B cell (primary cell): ENCODE measurements around the gene ADGRF5. TPM values are rescaled to one million over a fixed set of nuclear protein-coding genes. Genes with fewer than 3 reads are reported as not detected.

Experiments
- ATAC-seq: fragments of 200-7000 bp; cut with Tn5 transposase; one replicate; pipeline ENCODE4 v1.10.0; 2021; ENCODE audit warnings: low read depth, mild to moderate bottlenecking, moderate number of reproducible peaks, moderate library complexity
- CTCF ChIA-PET: fragments of 350-600 bp; sonication (Branson Sonifier 250); formaldehyde crosslinking; loops from one replicate; lab custom pipeline; 2021; ENCODE audit warnings: antibody characterized with exemption, inconsistent platforms; lab: Charles Lee
- POLR2A ChIA-PET: fragments of 350-600 bp; sonication (Branson Sonifier 250); formaldehyde crosslinking; loops from one replicate; lab custom pipeline; 2021; ENCODE audit warnings: antibody characterized with exemption; lab: Charles Lee
- DNase-seq: peaks from one replicate; pipeline ENCODE4 v3.0.0; 2013
- H2AFZ ChIP-seq: 2 replicates; pipeline ENCODE4 v1.6.1; 2012; ENCODE audit warnings: mild to moderate bottlenecking, low read depth, low read length; ENCODE audit not compliant: insufficient read depth, poor library complexity, severe bottlenecking
- H3K27ac ChIP-seq, 2 donors: 1 replicate in 1 of 2; 2 replicates in 1 of 2; pipeline ENCODE4 v1.5.1; 2012 to 2013; ENCODE audit warnings: low read length in 2 of 2, mild to moderate bottlenecking in 2 of 2, moderate library complexity in 1 of 2
- H3K27me3 ChIP-seq, 4 experiments: fragments of 200-600 bp in 1 of 4; sonication (generic) in 1 of 4; replicated peaks in 1 of 4; 1 replicate in 2 of 4; 2 replicates in 2 of 4; pipeline versions ENCODE4 v1.6.1 to v1.7.0; 2013 to 2016; ENCODE audit warnings: low read length in 3 of 4, mild to moderate bottlenecking in 2 of 4, mixed read lengths in 1 of 4, moderate library complexity in 1 of 4; ENCODE audit not compliant: insufficient read depth in 4 of 4, control insufficient read depth in 3 of 4; ENCODE audit errors: control extremely low read depth in 1 of 4
- H3K36me3 ChIP-seq, 2 experiments: replicated peaks in 1 of 2; 1 replicate in 1 of 2; 2 replicates in 1 of 2; pipeline versions ENCODE4 v1.6.1 to v1.7.1; 2013; ENCODE audit warnings: low read length in 1 of 2; ENCODE audit not compliant: insufficient read depth in 2 of 2, control insufficient read depth in 1 of 2; ENCODE audit errors: control extremely low read depth in 1 of 2, extremely low read depth in 1 of 2
- H3K4me1 ChIP-seq, 2 donors: fragments of 200-600 bp in 1 of 2; sonication (generic) in 1 of 2; 1 replicate in 1 of 2; 2 replicates in 1 of 2; pipeline versions ENCODE4 v1.5.1 to v1.6.1; 2013 to 2017; ENCODE audit warnings: low read length in 2 of 2; ENCODE audit not compliant: control insufficient read depth in 2 of 2, insufficient read depth in 2 of 2
- H3K4me2 ChIP-seq: replicated peaks from 2 replicates; pipeline ENCODE3; 2012; ENCODE audit warnings: mild to moderate bottlenecking, low read depth, low read length; ENCODE audit not compliant: poor library complexity, severe bottlenecking
- H3K4me3 ChIP-seq, 5 experiments: fragments of 200-600 bp in 1 of 5; sonication (generic) in 1 of 5; 1 replicate in 3 of 5; 2 replicates in 2 of 5; pipeline versions ENCODE4 v1.5.1 to v1.7.0; 2011 to 2016; ENCODE audit warnings: low read length in 4 of 5, mild to moderate bottlenecking in 4 of 5, low read depth in 2 of 5, control low read depth in 1 of 5, moderate library complexity in 1 of 5; ENCODE audit not compliant: insufficient read depth in 1 of 5; ENCODE audit errors: control extremely low read depth in 1 of 5, extremely low read depth in 1 of 5
- H3K79me2 ChIP-seq: fragments of 200-600 bp; sonication (generic); one replicate; pipeline ENCODE4 v1.6.0; 2016; ENCODE audit warnings: low read length; ENCODE audit not compliant: control insufficient read depth, insufficient read depth
- H3K9ac ChIP-seq: fragments of 200-600 bp; sonication (generic); 2 replicates; pipeline ENCODE4 v1.6.1; 2017; ENCODE audit warnings: mild to moderate bottlenecking, low read length, moderate library complexity
- H3K9me3 ChIP-seq, 3 donors: one replicate each; pipeline versions ENCODE4 v1.6.1 to v1.7.1; 2013; ENCODE audit warnings: low read length in 2 of 3; ENCODE audit not compliant: control insufficient read depth in 2 of 3, insufficient read depth in 1 of 3; ENCODE audit errors: control extremely low read depth in 1 of 3
- H4K20me1 ChIP-seq: 2 replicates; pipeline ENCODE4 v1.6.0; 2012; ENCODE audit warnings: mild to moderate bottlenecking, low read length; ENCODE audit not compliant: insufficient read depth, control insufficient read depth, poor library complexity, severe bottlenecking
- H3K27ac Mint-ChIP-seq: one replicate; pipeline ENCODE4 v1.8.0; 2021; ENCODE audit warnings: mixed read lengths
- H3K27me3 Mint-ChIP-seq: one replicate; pipeline ENCODE4 v1.8.0; 2021; ENCODE audit warnings: mixed read lengths
- H3K4me1 Mint-ChIP-seq: one replicate; pipeline ENCODE4 v1.8.0; 2021; ENCODE audit warnings: mixed read lengths
- H3K4me3 Mint-ChIP-seq: one replicate; pipeline ENCODE4 v1.8.0; 2021; ENCODE audit warnings: mixed read lengths
- H3K9me3 Mint-ChIP-seq: one replicate; pipeline ENCODE4 v1.8.0; 2022; ENCODE audit warnings: mixed read lengths; ENCODE audit not compliant: insufficient read depth
- CTCF ChIP-seq: fragments of 200-600 bp; IDR thresholded peaks from one replicate; pipeline ENCODE4 v1.8.0; 2022; ENCODE audit warnings: antibody characterized with exemption, mild to moderate bottlenecking
- EZH2 ChIP-seq: IDR thresholded peaks from 2 replicates; pipeline ENCODE4 v1.6.1; 2012; ENCODE audit warnings: borderline replicate concordance, low read depth, mild to moderate bottlenecking, moderate library complexity, low read length; ENCODE audit not compliant: insufficient read depth, poor library complexity, severe bottlenecking
- WGBS: methylation state at CpG from one replicate; pipeline ENCODE4 v1.1.5; 2013; ENCODE audit warnings: missing lambda C conversion rate; ENCODE audit not compliant: insufficient coverage; 5-methylcytosine and 5-hydroxymethylcytosine counted together
- intact Hi-C: fragments of 100-400 bp; cut with micrococcal nuclease; formaldehyde crosslinking; loops from one replicate; pipeline ENCODE4 v1.10.0; 2022
- polyA plus RNA-seq: library from polyadenylated mRNA; depleted of rRNA; stranded (reverse); fragments of >200 nt; gene quantifications from 2 replicates; pipeline ENCODE4 v1.2.3, GENCODE V29; 2012
- total RNA-seq, 2 donors: library from RNA; stranded (reverse); fragments of 120-200 nt in 1 of 2; gene quantifications; 1 replicate in 1 of 2; 2 replicates in 1 of 2; pipeline versions ENCODE4 v1.2.3 to v1.2.4, GENCODE V29; 2013 to 2022

ADGRF5 gene
- total and polyA plus RNA-seq, 2 donors (not counting 1 experiment from before 2014, with no cell fraction given) = not detected

- no peak overlapping the region for H3K4me3 Mint-ChIP-seq
- H3K79me2 ChIP-seq = no peaks in the 10 kb centered on the region
- H3K4me1 ChIP-seq = no peaks in the 10 kb centered on the region
- peaks cover 21% of the 10 kb centered on the region for H3K27me3 Mint-ChIP-seq
- TF ChIP-seq EZH2 (no peak), CTCF (no peak)
- WGBS = 73% methylated on average over 4 of the region's 4 CpGs
- no peak overlapping the region for H2AFZ ChIP-seq
- CTCF ChIA-PET = no interaction called here
- ATAC-seq (no peak), DNase-seq (no peak)
- H3K4me3 ChIP-seq = no peak overlapping the region
- no peak overlapping the region for H3K27ac ChIP-seq
- intact Hi-C loops = no loop called here
- no peak overlapping the region for H3K27ac Mint-ChIP-seq
- no peak overlapping the region for H3K9ac ChIP-seq
- no peaks in the 10 kb centered on the region for H3K4me1 Mint-ChIP-seq
- POLR2A ChIA-PET = no interaction called here
- no peak overlapping the region for H3K4me2 ChIP-seq
- no peaks in the 10 kb centered on the region for H3K36me3 ChIP-seq
- no peaks in the 10 kb centered on the region for H3K9me3 ChIP-seq
- H4K20me1 ChIP-seq = no peaks in the 10 kb centered on the region
- H3K9me3 Mint-ChIP-seq = peaks cover 2% of the 10 kb centered on the region
- no peaks in the 10 kb centered on the region for H3K27me3 ChIP-seq
Measured at GRCh38 chr6:46815130-46815529, 106.6 kb downstream of the ADGRF5 start.

- Histone ChIP-seq H3K27ac (no peak overlapping the region), H3K79me2 (no peaks in the 10 kb centered on the region), H3K9ac (no peak overlapping the region), H3K4me1 (no peaks in the 10 kb centered on the region), H3K27me3 (peaks cover 0 to 5% (median 2%) of the 10 kb centered on the region in 4 experiments), H3K4me3 (no peak overlapping the region), H3K4me2 (no peak overlapping the region), H3K9me3 (no peaks in the 10 kb centered on the region), H4K20me1 (no peaks in the 10 kb centered on the region), H3K36me3 (no peaks in the 10 kb centered on the region), H2AFZ (no peak overlapping the region)
- ATAC-seq (no peak), DNase-seq (no peak)
- CTCF ChIA-PET = no interaction called here
- H3K4me3 Mint-ChIP-seq = no peak overlapping the region
- intact Hi-C loops = no loop called here
- TF ChIP-seq EZH2 (no peak), CTCF (no peak)
- no peak overlapping the region for H3K27ac Mint-ChIP-seq
- peaks cover 25% of the 10 kb centered on the region for H3K27me3 Mint-ChIP-seq
- H3K4me1 Mint-ChIP-seq = no peaks in the 10 kb centered on the region
- peaks cover 2% of the 10 kb centered on the region for H3K9me3 Mint-ChIP-seq
- POLR2A ChIA-PET = no interaction called here
- WGBS = no CpG with 5 or more reads among the region's 1 CpG
Measured at GRCh38 chr6:46808806-46809205, 112.9 kb downstream of the ADGRF5 start.

Other genes with a start within 250 kb of the ADGRF5 start
- gene TDRD6, start 234.1 kb downstream of the ADGRF5 start, total RNA-seq = not detected in 2 replicates
- gene TDRD6, start 234.1 kb downstream of the ADGRF5 start, polyA plus RNA-seq = 0.01 TPM in 1 of 2 replicates, not detected in the other
- gene PLA2G7, start 186.6 kb downstream of the ADGRF5 start, total RNA-seq = 0.63 and 1.1 TPM in 2 replicates
- gene PLA2G7, start 186.6 kb downstream of the ADGRF5 start, polyA plus RNA-seq = 0.04 and 0.13 TPM in 2 replicates
- gene ANKRD66, start 175.0 kb downstream of the ADGRF5 start, total RNA-seq = not detected in 2 replicates
- not detected in 2 replicates for gene ANKRD66, start 175.0 kb downstream of the ADGRF5 start, polyA plus RNA-seq
- not detected in 2 replicates for gene MEP1A, start 128.5 kb downstream of the ADGRF5 start, total RNA-seq
- not detected in 2 replicates for gene MEP1A, start 128.5 kb downstream of the ADGRF5 start, polyA plus RNA-seq
- not detected in 2 replicates for gene ADGRF1, start 120.4 kb upstream of the ADGRF5 start, total RNA-seq
- not detected in 2 replicates for gene ADGRF1, start 120.4 kb upstream of the ADGRF5 start, polyA plus RNA-seq